Adrenal gland (tissue), 12 donors: ENCODE data around the gene GNG11. TPM values are rescaled to one million over a fixed set of nuclear protein-coding genes. Genes with fewer than 3 reads are reported as not detected.
"Not testable (repeated sequence)": the region's sequence is repeated elsewhere in the genome, so short reads cannot be mapped to it uniquely, and the experiment has no call there.

Experiments used
- DNase-seq, 7 donors: peaks; one replicate each; pipeline ENCODE4 v3.0.0-alpha.2; 2019 to 2020
- H3K27ac ChIP-seq, 5 donors: fragments of 200-600 bp; sonication (generic) in 4 of 5; 1 replicate in 3 of 5; 2 replicates in 2 of 5; pipeline versions ENCODE4 v1.5.1 to v1.8.0; 2016 to 2020; ENCODE audit warnings: mild to moderate bottlenecking in 1 of 5
- H3K27me3 ChIP-seq: fragments of 200-600 bp; 2 replicates; pipeline ENCODE4 v1.8.0; 2021
- H3K36me3 ChIP-seq, 2 donors: fragments of 200-600 bp; replicated peaks in 1 of 2; 1 replicate in 1 of 2; 2 replicates in 1 of 2; pipeline versions ENCODE4 v1.5.1 to v1.8.0; 2018 to 2022
- H3K4me1 ChIP-seq, 2 donors: fragments of 200-600 bp; replicated peaks in 1 of 2; 1 replicate in 1 of 2; 2 replicates in 1 of 2; pipeline versions ENCODE4 v1.5.1 to v1.8.0; 2018 to 2021
- H3K4me3 ChIP-seq, 4 donors: fragments of 200-600 bp; sonication (generic) in 3 of 4; one replicate each; pipeline ENCODE4 v1.5.1; 2016 to 2018
- H3K9me3 ChIP-seq, 3 donors: fragments of 200-600 bp; sonication (generic) in 1 of 3; replicated peaks in 1 of 3; 1 replicate in 2 of 3; 2 replicates in 1 of 3; pipeline versions ENCODE4 v1.5.1 to v1.8.0; 2016 to 2021
- POLR2A ChIP-seq, 2 donors: fragments of 450-650 bp; IDR thresholded peaks; one replicate each; pipeline ENCODE4 v1.6.1; 2017; ENCODE audit warnings: antibody characterized with exemption in 2 of 2, mild to moderate bottlenecking in 2 of 2, moderate library complexity in 1 of 2
- WGBS, 4 donors: extraction: QIAGEN DNeasy Blood & Tissue Kit in 2 of 4; methylation state at CpG; one replicate each; pipeline versions ENCODE4 v1.1.5 to v1.1.7; 2013 to 2017; 5-methylcytosine and 5-hydroxymethylcytosine counted together
- intact Hi-C, 2 donors: fragments of 100-400 bp; cut with DNase I; formaldehyde crosslinking; loops; one replicate each; pipeline versions ENCODE4 v1.14.1 to v1.15.0; 2022 to 2023
- polyA plus RNA-seq, 3 donors: library from polyadenylated mRNA; stranded (reverse); fragments of 200-250 nt in 2 of 3; fragments of 350-450 nt in 1 of 3; fragmentation: Illumina TruSeq in 1 of 3; extraction: RNeasy Lipid Tissue Mini Kit (QIAGEN cat#74804) in 1 of 3; gene quantifications; one replicate each; pipeline ENCODE4 v1.2.3, GENCODE V29; 2013 to 2014
- total RNA-seq, 9 donors: library from RNA; depleted of rRNA in 4 of 9; stranded (reverse); fragments of >200 nt in 4 of 9; fragments of 120-200 nt in 1 of 9; fragmentation: NEBNext Ultra II Directional in 1 of 9; extraction: Animal tissue kit (Norgen Biotek cat#: 25700) in 1 of 9; gene quantifications; one replicate each; pipeline versions ENCODE4 v1.1.0 to v1.2.4, GENCODE V29; 2013 to 2023
- TF ChIP-seq, protein P1 (sequence below), 6 experiments: fragments of 450-650 bp in 4 of 6; fragments of 200-600 bp in 2 of 6; sonication (generic) in 1 of 6; IDR thresholded peaks; 1 replicate in 5 of 6; 2 replicates in 1 of 6; pipeline versions ENCODE4 v1.5.1 to v1.8.0; 2016 to 2021; ENCODE audit warnings: antibody characterized with exemption in 6 of 6, mild to moderate bottlenecking in 2 of 6, moderate library complexity in 1 of 6
- donor health status: healthy with polysubstance abuse.
- donor health status: Bipolar disorder and iron deficiency.
- donor health status: DM: yes; HTN: yes; CAD: no.
- donor health status: DM: no; HTN: no; CAD: no.
- donor health status: DM: no; HTN: no; CAD: no.
- donor health status: DM: yes; HTN: yes; CAD: no.

GNG11 gene
- total and polyA plus RNA-seq, 12 donors: 8.3 to 39.0 (median 18.2) TPM

DNA sequence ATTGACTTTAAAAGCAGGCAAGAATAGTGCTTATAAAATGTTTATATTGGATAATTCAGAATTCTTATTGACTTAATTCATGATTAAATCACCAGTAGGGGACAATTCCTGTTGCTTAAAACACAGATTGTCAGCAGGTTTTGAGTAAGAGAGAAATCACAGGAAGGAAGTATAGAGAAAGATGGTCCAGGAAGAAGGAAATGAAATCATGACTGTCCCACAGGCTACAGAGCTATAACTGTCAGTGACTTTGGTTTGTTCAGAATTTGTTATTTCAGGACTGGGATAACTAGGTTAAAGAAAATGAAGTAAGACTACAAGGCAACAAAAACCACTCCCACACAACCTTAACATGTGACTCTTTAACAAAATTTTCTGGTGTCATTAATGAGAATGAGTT is 8.3 kb upstream of the GNG11 start:
- TF ChIP-seq, protein P1, sequence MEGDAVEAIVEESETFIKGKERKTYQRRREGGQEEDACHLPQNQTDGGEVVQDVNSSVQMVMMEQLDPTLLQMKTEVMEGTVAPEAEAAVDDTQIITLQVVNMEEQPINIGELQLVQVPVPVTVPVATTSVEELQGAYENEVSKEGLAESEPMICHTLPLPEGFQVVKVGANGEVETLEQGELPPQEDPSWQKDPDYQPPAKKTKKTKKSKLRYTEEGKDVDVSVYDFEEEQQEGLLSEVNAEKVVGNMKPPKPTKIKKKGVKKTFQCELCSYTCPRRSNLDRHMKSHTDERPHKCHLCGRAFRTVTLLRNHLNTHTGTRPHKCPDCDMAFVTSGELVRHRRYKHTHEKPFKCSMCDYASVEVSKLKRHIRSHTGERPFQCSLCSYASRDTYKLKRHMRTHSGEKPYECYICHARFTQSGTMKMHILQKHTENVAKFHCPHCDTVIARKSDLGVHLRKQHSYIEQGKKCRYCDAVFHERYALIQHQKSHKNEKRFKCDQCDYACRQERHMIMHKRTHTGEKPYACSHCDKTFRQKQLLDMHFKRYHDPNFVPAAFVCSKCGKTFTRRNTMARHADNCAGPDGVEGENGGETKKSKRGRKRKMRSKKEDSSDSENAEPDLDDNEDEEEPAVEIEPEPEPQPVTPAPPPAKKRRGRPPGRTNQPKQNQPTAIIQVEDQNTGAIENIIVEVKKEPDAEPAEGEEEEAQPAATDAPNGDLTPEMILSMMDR (IDR thresholded peaks at IDR 0.05): no peak
- no peak for TF ChIP-seq POLR2A (IDR thresholded peaks at IDR 0.05)
- no peak overlapping the region for H3K27ac ChIP-seq
- no peaks in the 10 kb centered on the region for H3K27me3 ChIP-seq
- H3K4me3 ChIP-seq: no peak overlapping the region
- H3K36me3 ChIP-seq: no peaks in the 10 kb centered on the region
- H3K9me3 ChIP-seq: no peaks in the 10 kb centered on the region
- DNase-seq: no peak
- peaks cover 0 to 5% of the 10 kb centered on the region in 2 donors for H3K4me1 ChIP-seq
- intact Hi-C loops: no loop called here

DNA sequence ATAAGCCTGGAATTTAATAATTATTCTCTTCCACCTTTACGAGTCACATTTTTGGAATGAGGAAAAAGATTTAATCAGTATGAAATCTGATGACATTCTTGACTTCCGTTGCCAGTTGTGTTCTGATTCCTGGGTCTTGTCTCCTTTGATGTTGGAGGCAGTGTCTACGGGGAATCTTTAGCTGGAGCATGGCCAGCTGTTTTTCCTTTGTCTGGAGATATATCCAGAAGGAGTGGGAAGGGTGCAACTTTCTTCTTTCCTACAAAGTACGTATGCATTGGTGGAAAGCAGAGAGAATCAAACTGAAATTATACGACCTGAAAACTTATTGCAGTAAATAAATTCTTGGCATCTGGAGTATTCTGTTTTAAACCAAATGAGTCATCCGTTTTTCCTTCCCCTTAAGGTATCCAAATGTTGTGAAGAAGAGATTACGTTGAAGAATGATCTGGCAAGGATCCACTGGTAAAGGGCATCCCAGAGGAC is 6.9 kb upstream of the GNG11 start:
- no peaks in the 10 kb centered on the region for H3K36me3 ChIP-seq
- peak in 1 of 7 donors; percentile 16 for DNase-seq
- TF ChIP-seq POLR2A (IDR thresholded peaks at IDR 0.05): no peak
- TF ChIP-seq, protein P1 (IDR thresholded peaks at IDR 0.05): no peak
- H3K4me1 ChIP-seq: peaks cover 0 to 5% of the 10 kb centered on the region in 2 donors
- H3K9me3 ChIP-seq: no peaks in the 10 kb centered on the region
- WGBS, 4 donors: 22 to 30% (median 25%) methylated on average over 7 of the region's 7 CpGs
- H3K27me3 ChIP-seq: no peaks in the 10 kb centered on the region
- H3K27ac ChIP-seq: peak overlapping the region in 2 of 5 donors; percentile 1 to 68
- no peak overlapping the region for H3K4me3 ChIP-seq
- intact Hi-C loops: no loop called here

DNA sequence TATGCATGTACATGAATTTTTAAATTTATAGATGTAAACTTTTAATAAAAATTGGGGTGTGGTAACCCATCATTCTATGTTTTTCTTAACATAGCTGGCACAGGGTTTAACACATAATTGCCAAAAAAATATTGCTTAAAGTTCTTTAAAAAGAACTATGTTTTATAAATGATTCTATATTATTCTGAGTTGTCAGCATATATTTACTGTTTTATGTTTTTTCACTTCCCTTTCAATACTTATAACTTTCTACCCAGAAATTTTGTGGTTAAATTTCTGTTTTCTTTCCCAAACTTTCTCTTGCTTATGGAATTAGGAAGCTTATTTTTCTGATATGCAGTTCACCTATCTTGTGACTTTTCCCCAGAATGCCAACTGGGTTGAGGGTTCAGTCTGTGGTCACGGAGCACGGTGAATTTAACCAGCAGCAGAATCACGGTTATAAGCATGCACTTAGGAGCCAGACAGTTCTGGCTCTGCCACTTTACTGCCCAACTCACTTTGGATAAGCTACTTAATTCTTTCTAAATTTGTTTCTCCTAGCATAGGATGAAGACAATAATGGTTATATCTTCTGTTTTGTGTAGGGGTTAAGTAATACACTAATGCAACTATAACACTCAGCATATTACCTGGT is 6.2 kb upstream of the GNG11 start:
- intact Hi-C loops, H3K27ac ChIP-seq, H3K27me3 ChIP-seq, H3K4me3 ChIP-seq, H3K9me3 ChIP-seq, H3K36me3 ChIP-seq, H3K4me1 ChIP-seq, DNase-seq: not testable (repeated sequence)
- WGBS, 4 donors: 64 to 94% (median 78%) methylated on average over 2 to 3 of the region's 3 CpGs

GRCh38 chr7:93915888-93916287 is 5.6 kb upstream of the GNG11 start:
- H3K4me3 ChIP-seq, intact Hi-C loops, H3K9me3 ChIP-seq, H3K27ac ChIP-seq, DNase-seq, H3K4me1 ChIP-seq, H3K36me3 ChIP-seq, H3K27me3 ChIP-seq: not testable (repeated sequence)

- H3K36me3 ChIP-seq, H3K9me3 ChIP-seq, intact Hi-C loops, H3K4me1 ChIP-seq, H3K27ac ChIP-seq, DNase-seq, H3K4me3 ChIP-seq, H3K27me3 ChIP-seq: not testable (repeated sequence)
- 74 to 86% (median 82%) methylated on average over 4 of the region's 4 CpGs for WGBS, 4 donors
Measured at GRCh38 chr7:93916315-93916714, 5.2 kb upstream of the GNG11 start.
